ENCODE results near the gene TTLL4.
A peak's percentile ranks its signal among the peaks of the same experiment; 100 is the strongest.

- peak; percentile 18 for TF ChIP-seq POLR2A (IDR thresholded peaks at IDR 0.05)
- peak; percentile 12 to 52 (median 37) for TF ChIP-seq POLR2AphosphoS5 (IDR thresholded peaks at IDR 0.05)
- no peak for TF ChIP-seq CTCF (IDR thresholded peaks at IDR 0.05)
Measured at GRCh38 chr2:218781691-218782527, 71.3 kb downstream of the TTLL4 start, which contains the start of gene CYP27A1.

Measured in breast epithelium (tissue), 3 donors.